WI38 (cell line): ENCODE results near the gene KCNK5.

Experiments used
- H3K4me3 ChIP-seq: 2 replicates; pipeline ENCODE4 v1.5.1; 2011; ENCODE audit warnings: low read depth, mild to moderate bottlenecking, control low read depth, low read length
- CTCF ChIP-seq: IDR thresholded peaks from 2 replicates; pipeline ENCODE4 v1.5.1; 2012; ENCODE audit warnings: low read depth, mild to moderate bottlenecking, control low read depth, low read length

The KCNK5 gene

DNA sequence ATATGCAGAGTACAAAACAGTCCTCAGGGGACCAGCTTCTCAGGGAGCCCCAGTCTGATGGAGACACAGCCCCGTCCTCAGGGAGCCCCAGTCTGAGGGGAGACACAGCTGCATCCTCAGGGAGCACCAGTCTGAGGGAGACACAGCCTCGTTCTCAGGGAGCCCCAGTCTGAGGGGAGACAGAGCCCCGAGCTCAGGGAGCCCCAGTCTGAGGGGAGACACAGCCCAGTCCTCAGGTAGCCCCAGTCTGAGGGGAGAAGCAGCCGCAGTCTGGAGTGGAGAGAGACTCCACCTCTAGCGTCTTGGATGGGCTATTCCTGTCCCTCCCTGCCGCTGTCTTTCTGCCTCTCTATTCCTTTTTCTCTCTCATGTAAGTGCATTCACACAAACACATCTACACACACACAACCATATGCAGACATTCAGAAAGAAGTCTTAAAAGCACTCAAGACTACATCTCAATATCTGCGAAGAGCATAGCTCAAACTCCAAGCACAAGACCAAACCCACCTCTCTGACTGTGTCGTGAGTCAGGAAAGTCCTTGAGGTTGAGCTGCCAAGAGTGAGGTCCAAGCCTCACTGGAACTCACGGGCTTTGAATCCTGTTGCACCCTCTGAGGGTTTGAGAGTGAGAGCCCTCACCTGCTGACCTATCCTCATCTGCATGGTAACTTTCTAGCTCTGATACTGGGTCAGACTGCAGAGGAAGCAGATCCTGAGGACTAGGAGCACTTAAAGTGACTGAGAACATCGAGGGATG, 61.2 kb downstream of the KCNK5 start:
- no peak overlapping the region for H3K4me3 ChIP-seq
- TF ChIP-seq CTCF: no peak

GRCh38 chr6:39167321-39167720, 62.0 kb downstream of the KCNK5 start:
- no peak for TF ChIP-seq CTCF
- no peak overlapping the region for H3K4me3 ChIP-seq

GRCh38 chr6:39166912-39167290, 62.4 kb downstream of the KCNK5 start:
- H3K4me3 ChIP-seq: no peak overlapping the region
- TF ChIP-seq CTCF: no peak

GRCh38 chr6:39166189-39166911, 62.9 kb downstream of the KCNK5 start:
- peak; percentile 47 for TF ChIP-seq CTCF

DNA sequence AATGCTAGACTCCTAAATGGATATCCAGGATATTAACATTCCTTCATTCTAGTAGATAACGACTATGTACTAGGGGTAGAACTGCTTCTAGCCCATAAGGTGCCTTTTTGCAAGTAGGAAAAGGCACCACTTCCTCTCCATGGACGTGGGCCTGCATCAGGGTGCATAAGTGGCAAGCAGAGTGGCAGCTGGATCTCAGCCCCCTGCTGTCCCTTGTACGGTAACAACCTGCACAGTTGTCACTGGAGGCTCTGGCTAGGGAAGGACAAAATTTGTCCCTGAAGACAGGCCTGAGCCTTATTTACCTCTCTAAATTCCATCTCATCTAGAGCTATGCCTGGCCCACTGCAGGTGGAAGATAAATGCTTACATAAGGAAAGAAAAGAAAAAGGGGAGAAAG, 71.8 kb downstream of the KCNK5 start:
- TF ChIP-seq CTCF: no peak
- H3K4me3 ChIP-seq: no peak overlapping the region

More at GRCh38 chr6:39166189-39166911, 62.9 kb downstream of the KCNK5 start:
- H3K4me3 ChIP-seq: no peak overlapping the region

DNA sequence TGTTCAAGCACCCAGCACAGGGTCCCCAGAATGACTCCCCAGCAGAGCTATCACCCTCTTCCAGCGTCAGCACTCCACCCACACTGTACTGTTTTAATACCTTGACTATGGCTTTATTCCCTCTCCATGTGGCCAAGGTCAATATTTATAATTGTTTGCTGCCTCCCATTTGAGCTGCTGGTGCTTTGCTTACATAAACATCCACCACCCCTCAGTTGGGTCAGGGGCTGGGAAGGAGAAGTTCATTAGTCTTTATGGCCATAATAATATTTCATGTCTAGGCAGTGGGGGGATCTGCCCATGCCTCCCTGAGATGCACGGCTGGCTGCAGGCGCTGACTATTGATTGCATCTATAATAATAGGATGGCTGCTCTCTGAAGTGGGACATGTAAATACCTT, 72.5 kb downstream of the KCNK5 start:
- no peak overlapping the region for H3K4me3 ChIP-seq
- no peak for TF ChIP-seq CTCF

GRCh38 chr6:39154705-39155104, 74.6 kb downstream of the KCNK5 start:
- no peak for TF ChIP-seq CTCF
- H3K4me3 ChIP-seq: no peak overlapping the region
